H1 (cell line): Measurements from ENCODE around the gene MEGF11. TPM values are rescaled to one million over a fixed set of nuclear protein-coding genes. Genes with fewer than 3 reads are reported as not detected.

Source experiments
- EP300 ChIP-seq, 2 experiments: IDR thresholded peaks; 1 replicate in 1 of 2; 2 replicates in 1 of 2; pipeline ENCODE4 v1.6.1; 2011 to 2012; ENCODE audit warnings: low read depth in 2 of 2, low read length in 2 of 2, mild to moderate bottlenecking in 2 of 2, borderline replicate concordance in 1 of 2, inconsistent platforms in 1 of 2, moderate library complexity in 1 of 2
- MAX ChIP-seq: IDR thresholded peaks from 2 replicates; pipeline ENCODE4 v1.6.1; 2012; ENCODE audit warnings: inconsistent platforms
- polyA plus RNA-seq, 7 experiments: library from polyadenylated mRNA; depleted of rRNA in 3 of 7; stranded (reverse) in 5 of 7; unstranded in 2 of 7; fragments of >200 nt in 5 of 7; fragments of 200-250 nt in 2 of 7; gene quantifications; 1 replicate in 5 of 7; 2 replicates in 1 of 7; 4 replicates in 1 of 7; pipeline versions ENCODE4 v1.2.1 to v1.2.3, GENCODE V29; 2011 to 2013; ENCODE audit warnings: missing spikeins in 2 of 7, mixed read lengths in 2 of 7
- total RNA-seq: library from RNA; stranded (reverse); fragmentation: NEBNext Ultra II Directional; extraction: Animal tissue kit (Norgen Biotek cat#: 25700); gene quantifications from 2 replicates; pipeline ENCODE4 v1.2.1, GENCODE V29; 2021

MEGF11 gene
- total and polyA plus RNA-seq, 2 of the 8 experiments (the other 6 are each of a cell fraction or from before 2014, with no cell fraction given) = 4.4 to 4.8 TPM

- no peak for TF ChIP-seq EP300 (IDR thresholded peaks at IDR 0.05; ENCODE audit: borderline replicate concordance in 1 of 2, low read depth in 2 of 2, low read length in 2 of 2)
- no peak for TF ChIP-seq MAX
Measured at GRCh38 chr15:66105286-66106265, 148.0 kb downstream of the MEGF11 start (continued).
